NCI-H1048 (cell line): ENCODE data around the gene CSRP3.

ENCODE experiments used
- DNase-seq: peaks from one replicate; lab custom pipeline; 2025; lab: John Stamatoyannopoulos, UW

The CSRP3 gene

DNA sequence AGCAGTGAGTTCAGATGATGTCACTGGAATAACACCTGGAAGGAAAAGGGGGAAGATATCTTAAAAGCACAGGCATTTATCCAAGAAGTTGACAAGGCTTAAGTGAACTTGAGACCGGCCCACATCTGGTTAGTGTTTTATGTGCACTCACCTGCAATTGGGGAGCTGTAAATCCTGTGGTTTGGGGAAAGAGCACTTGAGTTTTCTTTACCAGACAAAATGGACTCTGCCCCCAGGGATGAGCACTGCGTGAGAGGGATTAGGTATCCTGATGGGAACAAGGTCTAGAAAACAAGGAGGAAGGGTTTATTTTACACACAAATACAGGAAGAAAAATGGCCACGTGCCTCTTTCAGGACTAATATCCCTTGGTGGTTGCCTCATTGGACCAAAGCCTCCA is 23.8 kb upstream of the CSRP3 start:
- DNase-seq = no peak

DNA sequence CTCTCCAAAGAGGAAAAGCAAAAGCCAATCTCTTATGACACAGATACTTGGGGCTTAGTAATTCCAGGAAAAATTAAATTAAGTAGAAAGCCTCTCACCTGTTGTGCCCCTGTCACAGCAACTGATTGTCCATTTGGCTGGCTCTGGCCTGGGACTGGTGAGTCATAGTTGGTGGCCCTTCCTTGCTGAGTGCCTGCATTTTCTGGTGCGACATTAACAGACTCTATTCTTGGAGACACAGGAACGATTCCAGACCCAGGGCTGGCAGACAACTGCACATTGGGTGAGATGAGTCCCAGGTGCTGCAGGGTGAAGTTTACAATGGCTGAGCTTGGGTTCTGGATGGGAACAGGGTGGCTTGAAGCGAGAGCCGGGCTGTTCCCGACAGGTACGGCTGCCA is 23.3 kb upstream of the CSRP3 start:
- DNase-seq = no peak

GRCh38 chr11:19220903-19221724 is 19.3 kb upstream of the CSRP3 start:
- DNase-seq = no peak

- DNase-seq = no peak
Measured at GRCh38 chr11:19218786-19219460, 17.1 kb upstream of the CSRP3 start.

- DNase-seq = no peak
Measured at GRCh38 chr11:19218216-19218615, 16.4 kb upstream of the CSRP3 start.

- DNase-seq = no peak
Measured at GRCh38 chr11:19216709-19217374, 15.1 kb upstream of the CSRP3 start.

DNA sequence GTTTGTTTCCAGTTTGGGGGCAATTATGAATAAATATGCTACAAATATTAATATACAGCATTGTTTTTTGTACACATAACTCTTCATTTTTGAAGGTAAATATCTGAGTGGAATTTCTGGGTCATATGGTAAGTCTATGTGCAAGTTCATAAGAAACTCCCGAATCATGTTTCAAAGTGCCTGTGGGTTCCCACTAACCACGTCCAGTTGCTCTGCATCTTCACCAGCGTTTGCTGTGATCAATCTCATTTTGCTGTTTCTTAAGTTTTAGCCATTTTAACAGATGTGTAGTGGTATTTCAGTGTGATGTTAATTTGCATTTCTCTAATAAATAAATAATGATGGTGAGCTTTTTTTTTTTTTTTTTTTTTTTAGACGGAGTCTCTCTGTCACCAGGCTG is 14.2 kb upstream of the CSRP3 start:
- DNase-seq = no peak

- no peak for DNase-seq
Measured at GRCh38 chr11:19209617-19210370, 8.0 kb upstream of the CSRP3 start.

- no peak for DNase-seq
Measured at GRCh38 chr11:19208959-19209546, 7.3 kb upstream of the CSRP3 start.

DNA sequence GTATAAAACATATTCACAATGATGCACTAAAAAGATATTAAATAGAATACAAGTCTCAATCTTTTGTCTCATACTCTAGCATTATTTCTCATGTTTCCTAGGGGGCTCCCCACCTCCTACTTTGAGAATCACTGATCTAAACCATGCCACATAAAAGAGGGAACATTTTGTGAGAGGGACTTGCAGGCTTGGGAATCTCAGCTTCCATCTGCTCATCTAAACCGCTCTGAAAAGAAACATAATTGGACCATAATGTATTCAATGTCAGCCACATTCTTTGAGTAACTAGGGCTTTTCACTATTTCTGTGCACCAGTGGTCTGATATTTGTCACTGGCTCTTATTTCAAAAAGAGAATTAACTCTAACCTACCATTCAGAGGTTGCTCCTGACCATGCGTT is 6.4 kb upstream of the CSRP3 start:
- DNase-seq = no peak

- DNase-seq = no peak
Measured at GRCh38 chr11:19204836-19205235, 3.1 kb upstream of the CSRP3 start.

DNA sequence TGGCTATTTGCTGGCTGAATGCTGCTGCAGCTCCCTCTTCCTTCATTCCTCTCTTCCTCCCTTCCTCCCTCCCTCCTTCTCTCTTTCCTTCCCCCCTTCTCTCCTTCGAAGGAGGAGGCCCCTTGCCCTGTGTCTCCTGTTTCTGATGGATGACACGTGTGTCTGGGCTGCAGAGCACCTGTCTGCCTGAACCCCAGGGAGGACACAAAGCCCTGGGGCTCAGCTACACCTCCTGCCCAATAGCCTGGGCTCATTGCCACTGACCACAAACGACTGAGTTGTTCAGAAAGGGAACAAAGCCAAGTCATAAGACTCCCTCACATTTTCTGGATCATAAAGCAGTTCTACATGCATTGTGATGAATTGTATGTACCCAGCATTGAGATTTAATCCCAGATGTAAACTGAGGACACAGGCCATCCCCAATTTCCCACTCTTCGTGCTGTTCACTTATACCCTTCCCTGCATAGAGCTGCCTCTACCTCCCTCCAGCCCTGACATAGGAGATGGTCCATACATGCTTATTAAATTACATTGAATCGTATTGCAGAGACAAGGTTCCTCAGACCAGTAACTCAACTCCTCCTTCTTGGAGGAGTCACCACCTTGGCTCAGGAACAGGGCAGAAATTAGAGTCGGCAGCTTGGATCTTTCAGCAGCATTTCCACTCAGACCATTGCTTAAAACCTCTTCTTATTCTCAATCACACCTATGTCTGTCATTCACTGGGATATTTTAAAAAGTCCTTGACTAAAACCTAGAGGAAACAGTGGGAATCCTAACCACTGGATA is 1.2 kb downstream of the CSRP3 start:
- no peak for DNase-seq

- no peak for DNase-seq
Measured at GRCh38 chr11:19199771-19200170, 2.0 kb downstream of the CSRP3 start.

DNA sequence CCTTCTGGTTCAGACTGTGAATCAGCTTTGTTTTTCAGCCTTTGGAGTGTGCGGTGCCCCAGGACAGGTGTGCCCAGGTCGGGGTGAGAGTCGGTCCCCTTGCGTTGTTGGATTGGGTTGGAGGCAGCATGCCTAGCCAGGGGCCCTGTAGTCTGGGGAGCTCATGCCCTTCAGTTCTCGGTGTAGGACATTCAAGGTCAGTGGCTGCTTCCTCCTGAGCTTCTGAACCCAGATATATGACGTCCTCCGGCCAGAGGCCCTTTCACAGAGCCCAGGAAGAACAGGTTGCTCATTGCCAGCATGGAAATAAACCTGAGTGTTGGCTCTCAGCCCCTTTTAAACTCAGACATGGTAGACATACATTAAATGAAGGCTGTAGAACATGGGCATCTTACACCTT is 2.7 kb downstream of the CSRP3 start:
- DNase-seq = no peak

GRCh38 chr11:19196432-19196831 is 5.4 kb downstream of the CSRP3 start:
- no peak for DNase-seq

DNA sequence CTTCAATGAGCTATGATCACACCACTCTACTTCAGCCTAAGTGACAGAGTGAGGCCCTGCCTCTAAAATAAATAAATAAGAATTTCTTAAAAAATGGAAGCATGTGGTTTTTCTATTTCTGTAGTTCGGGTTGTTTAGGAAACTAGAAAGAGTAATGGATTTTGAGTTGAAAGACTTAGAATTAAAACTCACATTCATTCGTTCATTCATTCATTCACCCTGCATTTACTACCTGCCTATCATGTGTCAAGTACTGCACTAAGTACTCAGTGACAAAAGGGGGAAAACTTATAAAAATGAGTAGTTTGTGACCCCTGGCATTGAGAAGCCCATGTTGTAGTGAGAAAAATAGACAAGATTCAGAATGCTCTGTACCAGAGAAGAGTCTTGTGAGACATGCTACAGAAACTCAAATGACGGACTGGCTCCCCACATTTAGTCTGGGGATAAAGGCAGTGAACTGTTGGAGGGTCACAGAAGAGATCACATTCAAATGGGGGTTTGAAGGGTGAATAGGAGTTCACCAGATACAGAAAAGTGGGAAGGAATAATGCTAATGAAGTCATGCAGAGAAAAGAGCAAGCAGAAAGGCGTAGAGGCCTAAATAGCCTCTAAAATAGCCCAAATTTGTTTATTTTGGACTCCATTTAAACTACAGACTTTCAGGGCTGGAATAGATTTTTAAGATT is 7.0 kb downstream of the CSRP3 start:
- DNase-seq = no peak

DNA sequence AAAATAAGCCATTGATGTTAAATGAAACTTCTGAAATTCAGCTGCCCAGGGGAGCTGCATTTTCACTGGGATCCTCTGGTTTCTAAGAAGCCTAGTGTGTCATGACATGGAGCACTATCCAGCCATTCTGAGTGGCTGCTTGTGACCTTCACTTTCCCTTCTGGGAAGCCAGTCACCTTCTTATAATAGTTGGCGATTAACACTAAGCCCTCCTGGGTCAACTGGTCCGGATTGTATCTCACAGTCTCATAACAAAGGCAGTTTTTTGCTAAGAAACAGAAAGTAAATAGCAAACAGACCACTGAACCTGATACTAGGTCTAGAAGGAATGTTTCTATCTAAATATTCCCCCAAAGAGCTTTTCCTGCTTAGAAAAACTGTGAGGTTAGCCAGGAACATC is 7.9 kb downstream of the CSRP3 start:
- no peak for DNase-seq

GRCh38 chr11:19191530-19192169 is 10.1 kb downstream of the CSRP3 start:
- DNase-seq = no peak

- DNase-seq = no peak
Measured at GRCh38 chr11:19187833-19188258, 13.9 kb downstream of the CSRP3 start.
